ENCODE measurements around the gene ROGDI. TPM values are rescaled to one million over a fixed set of nuclear protein-coding genes. Genes with fewer than 3 reads are reported as not detected.
A peak's percentile ranks its signal among the peaks of the same experiment; 100 is the strongest.

The ROGDI gene
- total and polyA plus RNA-seq, 9 of the 15 experiments (the other 6 are each of a cell fraction or from before 2014, with no cell fraction given): 0.97 to 37.3 (median 16.5) TPM

GRCh38 chr16:4788489-4788889 lies 13.9 kb downstream of the ROGDI start (continued):
- TF ChIP-seq ZNF407 (IDR thresholded peaks at IDR 0.05; ENCODE audit: low read depth) (no peak), ZBTB33 (CRISPR knock-in tag; IDR thresholded peaks at IDR 0.05) (peak; percentile 99), LEF1 (IDR thresholded peaks at IDR 0.05) (no peak), HMBOX1 (IDR thresholded peaks at IDR 0.05) (0 out of 2 replicates have a peak, but pooled peaks have one; percentile 7), E2F8 (IDR thresholded peaks at IDR 0.05; ENCODE audit: low read depth, partially characterized antibody) (no peak), ZNF253 (CRISPR knock-in tag; conservative IDR thresholded peaks at IDR 0.05) (no peak), CEBPG (CRISPR knock-in tag; IDR thresholded peaks at IDR 0.05) (no peak), CEBPG (tag; conservative IDR thresholded peaks at IDR 0.05 in 1 of 2, IDR thresholded peaks at IDR 0.05 in 1 of 2) (no peak), EP300 (IDR thresholded peaks at IDR 0.05; ENCODE audit: low read length) (no peak)

Data from K562 (cell line).